IMR-90 (cell line): Measurements from ENCODE around the gene FDXR. TPM values are rescaled to one million over a fixed set of nuclear protein-coding genes. Genes with fewer than 3 reads are reported as not detected.
A peak's percentile ranks its signal among the peaks of the same experiment; 100 is the strongest.

Source experiments
- ATAC-seq: fragments of 200-7000 bp; cut with Tn5 transposase; 2 replicates; pipeline ENCODE4 v1.9.1; 2020; ENCODE audit warnings: low read depth, mild to moderate bottlenecking, moderate library complexity
- BruUV-seq: library from RNA; stranded (reverse); fragments of 400-500 nt; replicated peaks from 2 replicates; lab custom pipeline; 2021; lab: Mats Ljungman, UMichigan
- CTCF ChIA-PET: fragments of 300-600 bp; formaldehyde crosslinking; extraction: SDS; loops from one replicate; lab custom pipeline; 2021; ENCODE audit warnings: antibody characterized with exemption; lab: Yijun Ruan, JAX
- POLR2A ChIA-PET: fragments of 300-600 bp; sonication (Branson Sonifier 250); formaldehyde crosslinking; loops from one replicate; lab custom pipeline; 2022; ENCODE audit warnings: antibody characterized with exemption; ENCODE audit not compliant: unreplicated experiment; lab: Charles Lee
- DNase-seq: peaks from one replicate; pipeline ENCODE4 v3.0.0; 2013
- H2AFZ ChIP-seq: replicated peaks from 2 replicates; pipeline ENCODE3; 2013; ENCODE audit warnings: low read length, mild to moderate bottlenecking; ENCODE audit not compliant: poor library complexity
- H2AK5ac ChIP-seq: 2 replicates; pipeline ENCODE4 v1.6.1; 2013; ENCODE audit warnings: low read depth, low read length, inconsistent platforms
- H2AK9ac ChIP-seq: replicated peaks from 2 replicates; pipeline ENCODE3; 2013; ENCODE audit warnings: mild to moderate bottlenecking, low read depth, low read length, moderate library complexity; ENCODE audit not compliant: poor library complexity
- H2BK120ac ChIP-seq: 2 replicates; pipeline ENCODE4 v1.6.1; 2013; ENCODE audit warnings: low read depth, low read length, inconsistent platforms
- H2BK15ac ChIP-seq: 3 replicates; pipeline ENCODE4 v1.6.1; 2013; ENCODE audit warnings: low read depth, low read length, inconsistent platforms
- H2BK20ac ChIP-seq: 2 replicates; pipeline ENCODE4 v1.6.1; 2013; ENCODE audit warnings: low read depth, mild to moderate bottlenecking, inconsistent platforms, low read length, moderate library complexity
- H2BK5ac ChIP-seq: 2 replicates; pipeline ENCODE4 v1.6.1; 2013; ENCODE audit warnings: mild to moderate bottlenecking, low read depth, low read length, inconsistent platforms; ENCODE audit not compliant: poor library complexity, severe bottlenecking
- H3K14ac ChIP-seq: replicated peaks from 2 replicates; pipeline ENCODE4 v1.6.1; 2013; ENCODE audit warnings: low read depth, low read length, inconsistent platforms
- H3K18ac ChIP-seq: 2 replicates; pipeline ENCODE4 v1.6.1; 2013; ENCODE audit warnings: low read depth, low read length, control low read depth
- H3K23ac ChIP-seq: 2 replicates; pipeline ENCODE4 v1.6.1; 2013; ENCODE audit warnings: low read depth, low read length, inconsistent platforms
- H3K27ac ChIP-seq: 2 replicates; pipeline ENCODE4 v1.5.1; 2013; ENCODE audit warnings: mild to moderate bottlenecking, control low read depth, low read length; ENCODE audit not compliant: insufficient read depth
- H3K27me3 ChIP-seq: 2 replicates; pipeline ENCODE4 v1.6.1; 2013; ENCODE audit warnings: low read length; ENCODE audit not compliant: control insufficient read depth, insufficient read depth
- H3K36me3 ChIP-seq: 2 replicates; pipeline ENCODE4 v1.6.1; 2013; ENCODE audit warnings: low read length, mixed read lengths; ENCODE audit not compliant: control insufficient read depth, insufficient read depth
- H3K4ac ChIP-seq: 2 replicates; pipeline ENCODE4 v1.6.1; 2013; ENCODE audit warnings: low read depth, low read length, inconsistent platforms
- H3K4me1 ChIP-seq: 2 replicates; pipeline ENCODE4 v1.6.1; 2013; ENCODE audit warnings: low read length, mixed read lengths; ENCODE audit not compliant: control insufficient read depth, insufficient read depth
- H3K4me2 ChIP-seq: 2 replicates; pipeline ENCODE4 v1.6.1; 2013; ENCODE audit warnings: low read depth, mild to moderate bottlenecking, control low read depth, low read length, moderate library complexity
- H3K4me3 ChIP-seq: 2 replicates; pipeline ENCODE4 v1.5.1; 2013; ENCODE audit warnings: low read depth, mild to moderate bottlenecking, control low read depth, low read length, moderate library complexity; ENCODE audit not compliant: insufficient read depth
- H3K56ac ChIP-seq: 2 replicates; pipeline ENCODE4 v1.6.1; 2013; ENCODE audit warnings: low read length, inconsistent platforms; ENCODE audit not compliant: insufficient read depth; ENCODE audit errors: extremely low read depth
- H3K79me1 ChIP-seq, 2 experiments: 2 replicates each; pipeline ENCODE4 v1.6.1; 2013; ENCODE audit warnings: low read length in 2 of 2, inconsistent platforms in 1 of 2, low read depth in 1 of 2
- H3K9ac ChIP-seq: 2 replicates; pipeline ENCODE4 v1.6.1; 2013; ENCODE audit warnings: low read depth, low read length, control low read depth
- H3K9me1 ChIP-seq: 2 replicates; pipeline ENCODE4 v1.6.1; 2013; ENCODE audit warnings: low read length, inconsistent platforms; ENCODE audit not compliant: insufficient read depth
- H3K9me3 ChIP-seq: 2 replicates; pipeline ENCODE4 v1.6.1; 2013; ENCODE audit warnings: low read length; ENCODE audit not compliant: control insufficient read depth, insufficient read depth
- H4K20me1 ChIP-seq: 2 replicates; pipeline ENCODE4 v1.6.1; 2013; ENCODE audit warnings: low read length, inconsistent platforms; ENCODE audit not compliant: insufficient read depth
- H4K5ac ChIP-seq: 2 replicates; pipeline ENCODE4 v1.6.1; 2013; ENCODE audit warnings: mild to moderate bottlenecking, low read depth, low read length, control low read depth
- H4K8ac ChIP-seq, 2 experiments: 2 replicates each; pipeline ENCODE4 v1.6.1; 2013; ENCODE audit warnings: low read depth in 2 of 2, low read length in 2 of 2, control low read depth in 1 of 2, inconsistent platforms in 1 of 2
- H4K91ac ChIP-seq: 2 replicates; pipeline ENCODE4 v1.6.1; 2013; ENCODE audit warnings: low read depth, low read length, inconsistent platforms; ENCODE audit not compliant: insufficient read depth
- BHLHE40 ChIP-seq: fragments of 150-350 bp; IDR thresholded peaks from 2 replicates; pipeline ENCODE4 v1.6.1; 2016; ENCODE audit warnings: mild to moderate bottlenecking, low read depth, low read length
- CEBPB ChIP-seq: IDR thresholded peaks from 2 replicates; pipeline ENCODE4 v1.6.1; 2012; ENCODE audit warnings: low read depth, low read length, improper control_type of control experiment
- MAFK ChIP-seq: IDR thresholded peaks from 2 replicates; pipeline ENCODE4 v1.6.1; 2012; ENCODE audit warnings: low read depth, low read length, improper control_type of control experiment
- POLR2A ChIP-seq: IDR thresholded peaks from 2 replicates; pipeline ENCODE4 v1.6.1; 2012; ENCODE audit warnings: mild to moderate bottlenecking, low read depth, low read length
- RAD21 ChIP-seq: IDR thresholded peaks from 2 replicates; pipeline ENCODE4 v1.6.1; 2012; ENCODE audit warnings: low read length, improper control_type of control experiment
- WGBS, 2 experiments: methylation state at CpG; one replicate each; pipeline versions ENCODE4 v1.1.5 to v1.1.7; 2013; ENCODE audit warnings: missing lambda C conversion rate in 2 of 2; ENCODE audit not compliant: insufficient read length in 1 of 2; ENCODE audit errors: extremely low coverage in 2 of 2; 5-methylcytosine and 5-hydroxymethylcytosine counted together
- dilution Hi-C: fragments of 300-500 bp; cut with HindIII; formaldehyde crosslinking; loops from one replicate; pipeline ENCODE4 v1.14.3; 2018; ENCODE audit warnings: low sequenced_read_pairs; ENCODE audit not compliant: unreplicated experiment
- in situ Hi-C: fragments of 300-500 bp; cut with MboI; formaldehyde crosslinking; loops from 3 replicates; pipeline ENCODE4 v1.14.3; 2019; ENCODE audit warnings: low sequenced_read_pairs, inconsistent platforms, mixed read lengths
- intact Hi-C: fragments of 100-400 bp; cut with micrococcal nuclease; formaldehyde crosslinking; loops from 2 replicates; pipeline ENCODE4 v1.10.0; 2022
- polyA plus RNA-seq, 3 experiments: library from polyadenylated mRNA; depleted of rRNA; stranded (reverse); fragments of >200 nt; gene quantifications; 2 replicates each; pipeline ENCODE4 v1.2.3, GENCODE V29; 2012; ENCODE audit warnings: low replicate concordance in 1 of 3
- total RNA-seq: library from RNA; depleted of rRNA; stranded (reverse); fragments of >200 nt; gene quantifications from 2 replicates; pipeline ENCODE4 v1.2.3, GENCODE V29; 2012
- TF ChIP-seq, protein P1 (sequence below): fragments of 150-350 bp; IDR thresholded peaks from 2 replicates; pipeline ENCODE4 v1.6.1; 2017; ENCODE audit warnings: mild to moderate bottlenecking, antibody characterized with exemption, low read length, low read depth
- TF ChIP-seq, protein P2 (sequence below): fragments of 150-350 bp; IDR thresholded peaks from 2 replicates; pipeline ENCODE4 v1.6.1; 2016; ENCODE audit warnings: low read depth, mild to moderate bottlenecking, low read length, moderate library complexity, borderline replicate concordance

Gene FDXR
- total and polyA plus RNA-seq, 2 of the 4 experiments (the other 2 are of a cell fraction), result 12.4 to 18.6 TPM

DNA sequence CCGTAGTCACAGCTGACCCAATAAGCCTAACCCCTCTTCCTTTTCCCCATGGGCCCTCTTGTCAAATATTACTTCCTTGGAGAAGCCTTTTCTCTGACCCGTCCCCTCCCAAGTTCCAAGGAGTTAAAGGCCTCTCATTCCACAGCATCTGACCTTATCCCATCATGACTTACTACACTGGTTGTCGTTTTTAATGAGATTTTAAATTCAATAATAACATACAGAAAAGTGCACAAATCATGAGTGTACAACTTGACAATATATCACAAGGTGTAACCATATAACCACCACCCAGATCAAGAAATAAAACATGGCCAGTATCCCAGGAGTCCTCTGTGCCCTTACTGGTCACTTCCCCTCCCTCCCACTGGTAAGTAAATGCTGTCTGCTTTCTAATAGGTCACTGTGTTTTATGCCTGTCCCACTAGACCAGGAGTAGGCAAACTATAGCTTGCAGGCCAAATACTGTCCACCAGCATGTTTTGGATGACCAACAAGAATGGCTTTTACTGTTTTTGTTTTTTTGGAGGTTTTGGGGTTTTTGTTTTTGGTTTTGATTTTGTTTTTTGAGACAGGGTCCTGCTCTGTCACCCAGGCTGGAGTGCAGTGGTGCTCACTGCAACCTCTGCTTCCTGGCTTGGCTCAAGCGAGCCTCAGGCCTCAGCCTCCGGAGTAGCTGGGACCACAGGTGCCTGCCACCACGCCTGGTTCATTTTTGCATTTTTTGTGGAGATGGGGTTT, 1.2 kb upstream of the FDXR start:
- no TSS peak for BruUV-seq
- POLR2A ChIA-PET, result interaction anchor here (0.6 to 1.2 kb wide), 2 partner anchors 13 to 219 kb away, joined by 3 to 5 read pairs; no protein-coding TSS in a partner anchor

More for the DNA sequence above, 1.2 kb upstream of the FDXR start:
- H3K27ac ChIP-seq, result no peak overlapping the region
- intact Hi-C loops (no loop called here), dilution Hi-C loops (no loop called here), in situ Hi-C loops (loop anchor here (25.0 kb wide), 1 partner anchor 662 kb away; the partner anchor contains the start of genes RPL38 and TTYH2)
- WGBS, 2 experiments, result no CpG with 5 or more reads among the region's 6 CpGs
- CTCF ChIA-PET, result interaction anchor here (1.0 to 1.2 kb wide), 2 partner anchors 87 to 129 kb away, joined by 4 to 5 read pairs; no protein-coding TSS in a partner anchor
- H2AK9ac ChIP-seq, result no peak overlapping the region
- peaks cover 16% of the 10 kb centered on the region for H3K9me1 ChIP-seq
- peak overlapping the region; percentile 64 to 97 for H4K8ac ChIP-seq
- H2AK5ac ChIP-seq, result 0 out of 2 replicates have a peak overlapping the region, but pooled peaks have one; percentile 20
- H4K5ac ChIP-seq, result peak overlapping the region; percentile 83
- H3K56ac ChIP-seq, result peak overlapping the region; percentile 84; the same call in 1 of the 2 replicates
- DNase-seq, result no peak
- no peak overlapping the region for H2BK120ac ChIP-seq
- H3K36me3 ChIP-seq, result peaks cover 1% of the 10 kb centered on the region; the same call in 1 of the 2 replicates
- peak overlapping the region; percentile 68 for H3K4me2 ChIP-seq
- H3K14ac ChIP-seq, result peak overlapping the region; percentile 93
- H3K18ac ChIP-seq, result no peak overlapping the region
- H2BK15ac ChIP-seq, result no peak overlapping the region
- H4K20me1 ChIP-seq, result 0 out of 2 replicates have a peak, but pooled peaks cover 3% of the 10 kb centered on the region
- H3K4me1 ChIP-seq, result peaks cover 11% of the 10 kb centered on the region
- H3K27me3 ChIP-seq, result peaks cover 6% of the 10 kb centered on the region; the same call in 1 of the 2 replicates
- peak overlapping the region; percentile 86 for H3K9ac ChIP-seq
- ATAC-seq, result no peak
- H3K9me3 ChIP-seq, result no peaks in the 10 kb centered on the region
- H3K4me3 ChIP-seq, result peak overlapping the region; percentile 73
- H3K4ac ChIP-seq, result peak overlapping the region; percentile 91
- peak overlapping the region; percentile 73 for H2AFZ ChIP-seq
- H2BK5ac ChIP-seq, result no peak overlapping the region
- peak overlapping the region; percentile 65; the same call in 1 of the 2 replicates for H4K91ac ChIP-seq
- H3K23ac ChIP-seq, result no peak overlapping the region
- TF ChIP-seq, protein P1, sequence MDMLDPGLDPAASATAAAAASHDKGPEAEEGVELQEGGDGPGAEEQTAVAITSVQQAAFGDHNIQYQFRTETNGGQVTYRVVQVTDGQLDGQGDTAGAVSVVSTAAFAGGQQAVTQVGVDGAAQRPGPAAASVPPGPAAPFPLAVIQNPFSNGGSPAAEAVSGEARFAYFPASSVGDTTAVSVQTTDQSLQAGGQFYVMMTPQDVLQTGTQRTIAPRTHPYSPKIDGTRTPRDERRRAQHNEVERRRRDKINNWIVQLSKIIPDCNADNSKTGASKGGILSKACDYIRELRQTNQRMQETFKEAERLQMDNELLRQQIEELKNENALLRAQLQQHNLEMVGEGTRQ, result no peak
- TF ChIP-seq, protein P2, sequence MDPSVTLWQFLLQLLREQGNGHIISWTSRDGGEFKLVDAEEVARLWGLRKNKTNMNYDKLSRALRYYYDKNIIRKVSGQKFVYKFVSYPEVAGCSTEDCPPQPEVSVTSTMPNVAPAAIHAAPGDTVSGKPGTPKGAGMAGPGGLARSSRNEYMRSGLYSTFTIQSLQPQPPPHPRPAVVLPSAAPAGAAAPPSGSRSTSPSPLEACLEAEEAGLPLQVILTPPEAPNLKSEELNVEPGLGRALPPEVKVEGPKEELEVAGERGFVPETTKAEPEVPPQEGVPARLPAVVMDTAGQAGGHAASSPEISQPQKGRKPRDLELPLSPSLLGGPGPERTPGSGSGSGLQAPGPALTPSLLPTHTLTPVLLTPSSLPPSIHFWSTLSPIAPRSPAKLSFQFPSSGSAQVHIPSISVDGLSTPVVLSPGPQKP, result no peak
- TF ChIP-seq BHLHE40 (no peak), CEBPB (no peak), MAFK (no peak), POLR2A (no peak), RAD21 (no peak)
- H3K79me1 ChIP-seq, result peaks cover 17 to 31% of the 10 kb centered on the region in 2 experiments; a peak in 3 of 4 replicates
- H2BK20ac ChIP-seq, result no peak overlapping the region
